HG02798 (cell line): Measurements from ENCODE around the gene SCYGR4.
"Not testable (repeated sequence)": the region's sequence is repeated elsewhere in the genome, so short reads cannot be mapped to it uniquely, and the experiment has no call there.

Experiments used
- ATAC-seq: cut with Tn5 transposase; IDR thresholded peaks from one replicate; pipeline ENCODE4 v1.9.1; 2021; ENCODE audit warnings: mild to moderate bottlenecking; ENCODE audit not compliant: unreplicated experiment, poor library complexity

The SCYGR4 gene

GRCh38 chr2:227617316-227618230, at the start of gene SCYGR4:
TSS of gene SCYGR4 (plus strand) at chr2:227617498. CDS start at chr2:227617498, 0 bp downstream.
- ATAC-seq, result no peak

GRCh38 chr2:227568852-227569169, 48.5 kb upstream of the SCYGR4 start:
- ATAC-seq, result no peak

GRCh38 chr2:227570615-227571014, 46.7 kb upstream of the SCYGR4 start:
- ATAC-seq, result no peak

GRCh38 chr2:227576110-227576509, 41.2 kb upstream of the SCYGR4 start:
- ATAC-seq, result no peak

- no peak for ATAC-seq
Measured at GRCh38 chr2:227576812-227577211, 40.5 kb upstream of the SCYGR4 start.

GRCh38 chr2:227577555-227577954, 39.7 kb upstream of the SCYGR4 start:
- no peak for ATAC-seq

- ATAC-seq, result no peak
Measured at GRCh38 chr2:227578642-227579041, 38.7 kb upstream of the SCYGR4 start.

GRCh38 chr2:227579791-227580190, 37.5 kb upstream of the SCYGR4 start:
- no peak for ATAC-seq

- no peak for ATAC-seq
Measured at GRCh38 chr2:227582369-227582768, 34.9 kb upstream of the SCYGR4 start.

- peak; percentile 79 for ATAC-seq
Measured at GRCh38 chr2:227592694-227593387, 24.5 kb upstream of the SCYGR4 start.

- no peak for ATAC-seq
Measured at GRCh38 chr2:227595797-227596196, 21.5 kb upstream of the SCYGR4 start.

GRCh38 chr2:227597036-227597435, 20.3 kb upstream of the SCYGR4 start:
- ATAC-seq, result no peak

GRCh38 chr2:227597998-227598397, 19.3 kb upstream of the SCYGR4 start:
- ATAC-seq, result no peak

- ATAC-seq, result not testable (repeated sequence)
Measured at GRCh38 chr2:227598835-227599503, 18.3 kb upstream of the SCYGR4 start, which contains the start of gene SCYGR2. TSS of gene SCYGR2 (plus strand) at chr2:227598893. CDS start at chr2:227598893, 0 bp downstream.

- ATAC-seq, result no peak
Measured at GRCh38 chr2:227602358-227602757, 14.9 kb upstream of the SCYGR4 start.

- no peak for ATAC-seq
Measured at GRCh38 chr2:227606476-227606875, 10.8 kb upstream of the SCYGR4 start.

- no peak for ATAC-seq
Measured at GRCh38 chr2:227607941-227608340, 9.4 kb upstream of the SCYGR4 start.

- no peak for ATAC-seq
Measured at GRCh38 chr2:227608561-227609338, 8.5 kb upstream of the SCYGR4 start.

GRCh38 chr2:227610123-227610522, 7.2 kb upstream of the SCYGR4 start:
- ATAC-seq, result no peak
